HG02870 (cell line): Measurements from ENCODE around the gene PLEKHO2.

Source experiments
- ATAC-seq: cut with Tn5 transposase; IDR thresholded peaks from one replicate; pipeline ENCODE4 v1.9.1; 2021; ENCODE audit warnings: mild to moderate bottlenecking, moderate library complexity; ENCODE audit not compliant: unreplicated experiment

The PLEKHO2 gene

GRCh38 chr15:64855205-64855975, 13.7 kb downstream of the PLEKHO2 start:
- ATAC-seq, result no peak

- no peak for ATAC-seq
Observed at GRCh38 chr15:64856429-64857145, 14.9 kb downstream of the PLEKHO2 start.

GRCh38 chr15:64857421-64857820, 15.7 kb downstream of the PLEKHO2 start:
- no peak for ATAC-seq

- no peak for ATAC-seq
Observed at GRCh38 chr15:64858021-64858575, 16.4 kb downstream of the PLEKHO2 start.

- ATAC-seq, result no peak
Observed at GRCh38 chr15:64859226-64859625, 17.5 kb downstream of the PLEKHO2 start.

- no peak for ATAC-seq
Observed at GRCh38 chr15:64861331-64861730, 19.6 kb downstream of the PLEKHO2 start.

- ATAC-seq, result no peak
Observed at GRCh38 chr15:64861960-64862359, 20.2 kb downstream of the PLEKHO2 start.

GRCh38 chr15:64862408-64862807, 20.7 kb downstream of the PLEKHO2 start:
- no peak for ATAC-seq

- no peak for ATAC-seq
Observed at GRCh38 chr15:64864068-64864467, 22.4 kb downstream of the PLEKHO2 start.

GRCh38 chr15:64865126-64865997, 23.6 kb downstream of the PLEKHO2 start:
- ATAC-seq, result no peak

- ATAC-seq, result no peak
Observed at GRCh38 chr15:64865998-64866520, 24.3 kb downstream of the PLEKHO2 start.

GRCh38 chr15:64869501-64869900, 27.8 kb downstream of the PLEKHO2 start:
- no peak for ATAC-seq

GRCh38 chr15:64870353-64870752, 28.6 kb downstream of the PLEKHO2 start:
- no peak for ATAC-seq

GRCh38 chr15:64875641-64876223, 34.0 kb downstream of the PLEKHO2 start:
- no peak for ATAC-seq

GRCh38 chr15:64877435-64877834, 35.7 kb downstream of the PLEKHO2 start:
- no peak for ATAC-seq

GRCh38 chr15:64878705-64879104, 37.0 kb downstream of the PLEKHO2 start:
- no peak for ATAC-seq

GRCh38 chr15:64883100-64883581, 41.4 kb downstream of the PLEKHO2 start:
- ATAC-seq, result peak; percentile 48

GRCh38 chr15:64883997-64884511, 42.3 kb downstream of the PLEKHO2 start:
- ATAC-seq, result peak; percentile 55

GRCh38 chr15:64884679-64885078, 43.0 kb downstream of the PLEKHO2 start:
- no peak for ATAC-seq

GRCh38 chr15:64888336-64888735, 46.6 kb downstream of the PLEKHO2 start:
- ATAC-seq, result no peak
